SK-N-MC (cell line): Measurements from ENCODE around the gene TMEM248.

ENCODE experiments used
- EZH2 ChIP-seq: fragments of 200-600 bp; sonication (generic); IDR thresholded peaks from one replicate; pipeline ENCODE4 v1.6.1; 2017; ENCODE audit warnings: antibody characterized with exemption
- POLR2AphosphoS5 ChIP-seq: IDR thresholded peaks from 2 replicates; pipeline ENCODE4 v1.6.1; 2012; ENCODE audit warnings: mild to moderate bottlenecking, low read depth, low read length, borderline replicate concordance

GRCh38 chr7:66974986-66975590 is 54.1 kb downstream of the TMEM248 start:
- no peak for TF ChIP-seq POLR2AphosphoS5
- TF ChIP-seq EZH2: no peak
